ENCODE data around the gene MCM3. TPM values are rescaled to one million over a fixed set of nuclear protein-coding genes. Genes with fewer than 3 reads are reported as not detected.

MCM3 gene
- total RNA-seq, 4 donors from 2014 or later: 17.8 to 33.6 (median 25.3) TPM

GRCh38 chr6:52276130-52276529 lies 8.4 kb downstream of the MCM3 start:
- TF ChIP-seq POLR2A (IDR thresholded peaks at IDR 0.05) (no peak), CTCF (IDR thresholded peaks at IDR 0.05) (no peak)
- DNase-seq (ENCODE audit: low spot score in 2 of 2): no peak
- WGBS, 2 donors: 93 to 94% methylated on average over 10 of the region's 10 CpGs
- H3K4me3 ChIP-seq (ENCODE audit: low read depth, poor library complexity, severe bottlenecking): no peak overlapping the region
- intact Hi-C loops (cut with DNase I; ENCODE audit: low total_unique reads): no loop called here

GRCh38 chr6:52271852-52272460 lies 12.6 kb downstream of the MCM3 start:
- intact Hi-C loops (cut with DNase I; ENCODE audit: low total_unique reads): no loop called here
- DNase-seq (ENCODE audit: low spot score in 2 of 2): no peak
- TF ChIP-seq POLR2A (IDR thresholded peaks at IDR 0.05): no peak
- TF ChIP-seq CTCF (IDR thresholded peaks at IDR 0.05): no peak
- 84 to 87% methylated on average over 9 of the region's 9 CpGs for WGBS, 2 donors
- H3K4me3 ChIP-seq (ENCODE audit: low read depth, poor library complexity, severe bottlenecking): no peak overlapping the region

GRCh38 chr6:52263709-52264540 lies 20.6 kb downstream of the MCM3 start:
- H3K4me3 ChIP-seq (ENCODE audit: low read depth, poor library complexity, severe bottlenecking): no peak overlapping the region
- DNase-seq (ENCODE audit: low spot score in 2 of 2): peak in 1 of 2 donors; percentile 44
- TF ChIP-seq CTCF (IDR thresholded peaks at IDR 0.05) (peak in 1 of 3 donors; percentile 56), POLR2A (IDR thresholded peaks at IDR 0.05) (no peak)
- 47 to 48% methylated on average over 11 of the region's 11 CpGs for WGBS, 2 donors
- intact Hi-C loops (cut with DNase I; ENCODE audit: low total_unique reads): no loop called here

GRCh38 chr6:52262620-52263344 lies 21.8 kb downstream of the MCM3 start:
- DNase-seq (ENCODE audit: low spot score in 2 of 2): no peak
- intact Hi-C loops (cut with DNase I; ENCODE audit: low total_unique reads): no loop called here
- TF ChIP-seq POLR2A (IDR thresholded peaks at IDR 0.05): no peak
- no peak for TF ChIP-seq CTCF (IDR thresholded peaks at IDR 0.05)
- WGBS, 2 donors: 88 to 92% methylated on average over 9 of the region's 9 CpGs
- H3K4me3 ChIP-seq (ENCODE audit: low read depth, poor library complexity, severe bottlenecking): no peak overlapping the region

GRCh38 chr6:52261229-52261628 lies 23.3 kb downstream of the MCM3 start:
- no peak for TF ChIP-seq POLR2A (IDR thresholded peaks at IDR 0.05)
- TF ChIP-seq CTCF (IDR thresholded peaks at IDR 0.05): no peak
- H3K4me3 ChIP-seq (ENCODE audit: low read depth, poor library complexity, severe bottlenecking): no peak overlapping the region
- intact Hi-C loops (cut with DNase I; ENCODE audit: low total_unique reads): no loop called here
- DNase-seq (ENCODE audit: low spot score in 2 of 2): no peak
- 47 to 63% methylated on average over 6 of the region's 6 CpGs for WGBS, 2 donors
